K562 (cell line): Measurements from ENCODE around the gene CUL9. TPM values are rescaled to one million over a fixed set of nuclear protein-coding genes. Genes with fewer than 3 reads are reported as not detected.

ENCODE experiments used
- AFF1 ChIP-seq, 2 experiments: fragments of 450-650 bp; IDR thresholded peaks; 2 replicates each; pipeline ENCODE4 v1.6.1; 2018; ENCODE audit warnings: mild to moderate bottlenecking in 2 of 2, low read depth in 1 of 2; ENCODE audit not compliant: partially characterized antibody in 2 of 2
- CCAR2 ChIP-seq: fragments of 200-400 bp; formaldehyde crosslinking; IDR thresholded peaks from 2 replicates; pipeline ENCODE4 v1.6.1; 2017; ENCODE audit warnings: mild to moderate bottlenecking, low read depth, low read length
- CTBP1 ChIP-seq: fragments of 450-650 bp; IDR thresholded peaks from 2 replicates; pipeline ENCODE4 v1.6.1; 2016; ENCODE audit warnings: borderline replicate concordance
- FOXK2 ChIP-seq, 2 experiments: fragments of 450-650 bp; IDR thresholded peaks in 1 of 2; conservative IDR thresholded peaks in 1 of 2; 2 replicates each; pipeline ENCODE4 v1.6.1; 2016; ENCODE audit warnings: low read depth in 2 of 2, mild to moderate bottlenecking in 1 of 2
- NFE2 ChIP-seq: IDR thresholded peaks from 2 replicates; pipeline ENCODE4 v1.6.1; 2014; ENCODE audit warnings: antibody characterized with exemption, low read depth
- NONO ChIP-seq, 2 experiments: fragments of 200-400 bp in 1 of 2; fragments of 450-650 bp in 1 of 2; formaldehyde crosslinking in 1 of 2; IDR thresholded peaks; 2 replicates each; pipeline ENCODE4 v1.6.1; 2017; ENCODE audit warnings: low read depth in 2 of 2, mild to moderate bottlenecking in 2 of 2, moderate library complexity in 2 of 2, low read length in 1 of 2
- ZNF232 ChIP-seq: sonication (generic); formaldehyde crosslinking; IDR thresholded peaks from 2 replicates; pipeline ENCODE4 v1.8.0; 2022; ENCODE audit warnings: mild to moderate bottlenecking, missing genetic modification reagents
- polyA plus RNA-seq, 8 experiments: library from polyadenylated mRNA; depleted of rRNA in 4 of 8; stranded (reverse) in 5 of 8; unstranded in 3 of 8; fragments of >200 nt; fragmentation: Nextera tagmentation in 2 of 8; fragmentation: Illumina TruSeq in 1 of 8; extraction: Ambion mirVana in 2 of 8; extraction: Trizol in 1 of 8; gene quantifications; 2 replicates each; pipeline versions ENCODE4 v1.2.1 to v1.2.3, GENCODE V29; 2011 to 2014; ENCODE audit warnings: inconsistent platforms in 1 of 8, missing spikeins in 1 of 8
- total RNA-seq, 7 experiments: library from RNA; depleted of rRNA in 6 of 7; stranded (reverse); fragments of >200 nt in 6 of 7; fragmentation: Illumina TruSeq in 2 of 7; extraction: Trizol in 2 of 7; gene quantifications; 2 replicates each; pipeline versions ENCODE4 v1.2.1 to v1.2.3, GENCODE V29; 2011 to 2021; ENCODE audit warnings: low replicate concordance in 1 of 7

CUL9 gene
- total and polyA plus RNA-seq, 9 of the 15 experiments (the other 6 are each of a cell fraction or from before 2014, with no cell fraction given) = 0.50 to 20.7 (median 6.6) TPM

- TF ChIP-seq AFF1 (IDR thresholded peaks at IDR 0.05; ENCODE audit: low read depth in 1 of 2, partially characterized antibody in 2 of 2) (no peak), CCAR2 (no peak), ZNF232 (no peak), NFE2 (no peak), FOXK2 (conservative IDR thresholded peaks at IDR 0.05 in 1 of 2, IDR thresholded peaks at IDR 0.05 in 1 of 2; ENCODE audit: low read depth in 2 of 2) (peak in 1 of 2 experiments; percentile 51; a peak in 1 of 4 replicates), CTBP1 (no peak), NONO (IDR thresholded peaks at IDR 0.05; ENCODE audit: low read depth in 2 of 2, low read length in 1 of 2) (0 out of 4 replicates have a peak, but pooled peaks of 1 of the 2 experiments have one; percentile 23)
Measured at GRCh38 chr6:43246301-43247113, 64.5 kb downstream of the CUL9 start (continued).
